CD14-positive monocyte (primary cell): Measurements from ENCODE around the gene SLC6A12. TPM values are rescaled to one million over a fixed set of nuclear protein-coding genes. Genes with fewer than 3 reads are reported as not detected.

Experiments
- DNase-seq, 3 donors: peaks; one replicate each; pipeline ENCODE4 v3.0.0-alpha.2; 2011 to 2022
- H2AFZ ChIP-seq: 2 replicates; pipeline ENCODE4 v1.6.0; 2012; ENCODE audit warnings: mild to moderate bottlenecking, low read depth, low read length, inconsistent platforms; ENCODE audit not compliant: insufficient read depth, poor library complexity, severe bottlenecking
- H3K27ac ChIP-seq, 2 donors: 1 replicate in 1 of 2; 2 replicates in 1 of 2; pipeline ENCODE4 v1.5.1; 2012 to 2013; ENCODE audit warnings: low read length in 2 of 2, control low read depth in 1 of 2, inconsistent platforms in 1 of 2, low read depth in 1 of 2, mild to moderate bottlenecking in 1 of 2
- H3K27me3 ChIP-seq, 2 donors: one replicate each; pipeline versions ENCODE4 v1.6.0 to v1.6.1; 2011 to 2013; ENCODE audit warnings: low read length in 2 of 2; ENCODE audit not compliant: control insufficient read depth in 2 of 2, insufficient read depth in 2 of 2
- H3K36me3 ChIP-seq, 2 donors: replicated peaks in 1 of 2; 1 replicate in 1 of 2; 2 replicates in 1 of 2; pipeline versions ENCODE4 v1.5.1 to v1.6.1; 2012 to 2013; ENCODE audit warnings: low read length in 2 of 2, control low read depth in 1 of 2, inconsistent platforms in 1 of 2, mild to moderate bottlenecking in 1 of 2; ENCODE audit not compliant: insufficient read depth in 2 of 2, control insufficient read depth in 1 of 2
- H3K4me1 ChIP-seq, 2 donors: 1 replicate in 1 of 2; 2 replicates in 1 of 2; pipeline versions ENCODE4 v1.5.1 to v1.6.1; 2012 to 2013; ENCODE audit warnings: low read length in 2 of 2, control low read depth in 1 of 2, inconsistent platforms in 1 of 2, mild to moderate bottlenecking in 1 of 2, moderate library complexity in 1 of 2; ENCODE audit not compliant: insufficient read depth in 2 of 2, control insufficient read depth in 1 of 2
- H3K4me2 ChIP-seq: replicated peaks from 2 replicates; pipeline ENCODE3; 2012; ENCODE audit warnings: low read length, moderate library complexity, mild to moderate bottlenecking; ENCODE audit not compliant: poor library complexity, severe bottlenecking; ENCODE audit errors: extremely low read depth
- H3K4me3 ChIP-seq, 3 experiments: fragments of 200-600 bp in 1 of 3; sonication (generic) in 1 of 3; replicated peaks in 1 of 3; 1 replicate in 2 of 3; 2 replicates in 1 of 3; pipeline ENCODE4 v1.5.1; 2011 to 2013; ENCODE audit warnings: low read length in 3 of 3, mild to moderate bottlenecking in 3 of 3, control low read depth in 2 of 3, low read depth in 2 of 3, inconsistent platforms in 1 of 3, moderate library complexity in 1 of 3
- H3K79me2 ChIP-seq: 2 replicates; pipeline ENCODE4 v1.6.0; 2012; ENCODE audit warnings: mild to moderate bottlenecking, control low read depth, inconsistent platforms, low read length, moderate library complexity; ENCODE audit not compliant: insufficient read depth
- H3K9ac ChIP-seq: 2 replicates; pipeline ENCODE4 v1.6.0; 2017; ENCODE audit warnings: low read length, mild to moderate bottlenecking; ENCODE audit not compliant: insufficient read depth, poor library complexity, severe bottlenecking
- H3K9me3 ChIP-seq, 2 donors: replicated peaks in 1 of 2; 1 replicate in 1 of 2; 2 replicates in 1 of 2; pipeline versions ENCODE4 v1.5.1 to v1.6.1; 2012 to 2013; ENCODE audit warnings: low read length in 2 of 2, control low read depth in 1 of 2; ENCODE audit not compliant: control insufficient read depth in 1 of 2, insufficient read depth in 1 of 2
- H4K20me1 ChIP-seq: 2 replicates; pipeline ENCODE4 v1.6.0; 2012; ENCODE audit warnings: mild to moderate bottlenecking, low read length, control low read depth, moderate library complexity; ENCODE audit not compliant: insufficient read depth
- H3K27ac Mint-ChIP-seq, 7 donors: one replicate each; pipeline ENCODE4 v1.8.0; 2020; ENCODE audit warnings: mild to moderate bottlenecking in 7 of 7, mixed read lengths in 7 of 7, moderate library complexity in 6 of 7, inconsistent platforms in 2 of 7
- H3K27me3 Mint-ChIP-seq, 3 donors: one replicate each; pipeline ENCODE4 v1.8.0; 2021 to 2022; ENCODE audit warnings: low read depth in 3 of 3, mild to moderate bottlenecking in 3 of 3, mixed read lengths in 3 of 3, moderate library complexity in 3 of 3, inconsistent platforms in 1 of 3
- H3K36me3 Mint-ChIP-seq, 2 donors: one replicate each; pipeline ENCODE4 v1.8.0; 2020; ENCODE audit warnings: mixed read lengths in 2 of 2, inconsistent platforms in 1 of 2, mild to moderate bottlenecking in 1 of 2
- H3K4me1 Mint-ChIP-seq: one replicate; pipeline ENCODE4 v1.8.0; 2020; ENCODE audit warnings: mild to moderate bottlenecking, mixed read lengths
- H3K4me3 Mint-ChIP-seq, 2 donors: one replicate each; pipeline ENCODE4 v1.8.0; 2020; ENCODE audit warnings: mild to moderate bottlenecking in 2 of 2, mixed read lengths in 2 of 2, moderate library complexity in 1 of 2
- H3K9me3 Mint-ChIP-seq, 7 donors: one replicate each; pipeline ENCODE4 v1.8.0; 2020 to 2022; ENCODE audit warnings: mixed read lengths in 7 of 7, mild to moderate bottlenecking in 6 of 7, moderate library complexity in 6 of 7, inconsistent platforms in 2 of 7
- WGBS: methylation state at CpG from one replicate; pipeline ENCODE4 v1.1.5; 2013; ENCODE audit warnings: missing lambda C conversion rate; ENCODE audit not compliant: insufficient coverage; 5-methylcytosine and 5-hydroxymethylcytosine counted together
- intact Hi-C, 2 donors: fragments of 100-400 bp; cut with micrococcal nuclease; formaldehyde crosslinking; loops; one replicate each; pipeline versions ENCODE4 v1.15.0 to v1.15.1; 2023
- polyA plus RNA-seq, 3 donors: library from polyadenylated mRNA; depleted of rRNA in 1 of 3; unstranded in 2 of 3; stranded (reverse) in 1 of 3; fragments of 300-500 nt in 2 of 3; fragments of >200 nt in 1 of 3; fragmentation: Illumina TruSeq in 2 of 3; gene quantifications; 1 replicate in 2 of 3; 2 replicates in 1 of 3; pipeline ENCODE4 v1.2.3, GENCODE V29; 2012 to 2021
- TF ChIP-seq, protein P1 (sequence below): fragments of 200-600 bp; IDR thresholded peaks from one replicate; pipeline ENCODE4 v1.8.0; 2022; ENCODE audit warnings: antibody characterized with exemption, mild to moderate bottlenecking

Gene SLC6A12
- polyA plus RNA-seq, 3 donors = 5.7 to 8.3 (median 8.0) TPM

DNA sequence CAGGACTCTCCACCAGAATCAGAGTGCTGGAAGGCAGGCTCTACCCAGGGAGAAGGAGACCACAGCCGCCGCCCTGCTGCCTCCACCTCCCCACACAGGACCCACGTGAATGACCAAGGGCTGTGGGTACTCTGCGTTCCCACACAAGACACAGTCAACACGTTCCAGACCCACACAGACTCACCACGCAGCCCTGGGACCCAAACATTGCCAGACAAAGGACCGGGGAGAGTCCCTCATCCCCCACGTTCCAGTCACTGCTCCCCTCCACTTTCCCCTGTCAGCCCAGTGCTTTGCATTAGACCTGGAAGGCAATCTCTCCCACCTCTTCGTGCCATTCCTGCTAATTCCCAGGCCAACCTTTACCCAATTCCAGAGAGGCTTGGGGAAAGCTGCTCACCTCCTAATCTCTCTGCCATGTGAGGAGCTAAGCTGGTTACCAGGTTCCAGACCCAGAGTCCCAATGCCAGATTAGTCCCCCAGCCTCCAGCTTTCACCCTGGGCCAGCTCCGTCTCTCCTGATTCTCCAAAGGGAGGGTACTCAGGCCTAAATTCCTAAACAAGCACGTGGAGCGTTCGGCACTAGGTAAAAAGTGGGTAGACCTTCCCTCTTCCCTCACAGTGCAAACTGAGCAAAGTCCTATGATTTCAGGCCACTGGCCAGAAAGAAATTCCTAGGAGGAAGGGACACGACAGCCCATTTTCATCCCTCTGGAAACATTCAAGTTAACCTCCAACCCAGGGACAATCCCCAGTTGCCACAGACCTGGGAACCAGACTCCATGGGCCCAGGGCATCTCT, 43.8 kb upstream of the SLC6A12 start:
- no peaks in the 10 kb centered on the region for H3K36me3 ChIP-seq
- H4K20me1 ChIP-seq = no peaks in the 10 kb centered on the region
- H3K9me3 Mint-ChIP-seq = peaks cover 0 to 4% (median 0%) of the 10 kb centered on the region in 7 donors
- peak overlapping the region in 2 of 7 donors; percentile 26 to 32 for H3K27ac Mint-ChIP-seq
- intact Hi-C loops = no loop called here
- H3K4me1 Mint-ChIP-seq = no peaks in the 10 kb centered on the region
- no peak for DNase-seq
- no peaks in the 10 kb centered on the region for H3K79me2 ChIP-seq
- H3K4me1 ChIP-seq = no peaks in the 10 kb centered on the region
- peaks cover 14 to 28% (median 25%) of the 10 kb centered on the region in 3 donors for H3K27me3 Mint-ChIP-seq
- no peak overlapping the region for H3K4me3 ChIP-seq
- H3K27me3 ChIP-seq = peaks cover 3 to 5% of the 10 kb centered on the region in 2 donors
- H3K4me2 ChIP-seq = no peak overlapping the region
- no peak overlapping the region for H3K4me3 Mint-ChIP-seq
- no peak overlapping the region for H3K9ac ChIP-seq
- no peaks in the 10 kb centered on the region for H3K9me3 ChIP-seq
- no peak overlapping the region for H3K27ac ChIP-seq
- WGBS = 80% methylated on average over 9 of the region's 14 CpGs
- TF ChIP-seq, protein P1, sequence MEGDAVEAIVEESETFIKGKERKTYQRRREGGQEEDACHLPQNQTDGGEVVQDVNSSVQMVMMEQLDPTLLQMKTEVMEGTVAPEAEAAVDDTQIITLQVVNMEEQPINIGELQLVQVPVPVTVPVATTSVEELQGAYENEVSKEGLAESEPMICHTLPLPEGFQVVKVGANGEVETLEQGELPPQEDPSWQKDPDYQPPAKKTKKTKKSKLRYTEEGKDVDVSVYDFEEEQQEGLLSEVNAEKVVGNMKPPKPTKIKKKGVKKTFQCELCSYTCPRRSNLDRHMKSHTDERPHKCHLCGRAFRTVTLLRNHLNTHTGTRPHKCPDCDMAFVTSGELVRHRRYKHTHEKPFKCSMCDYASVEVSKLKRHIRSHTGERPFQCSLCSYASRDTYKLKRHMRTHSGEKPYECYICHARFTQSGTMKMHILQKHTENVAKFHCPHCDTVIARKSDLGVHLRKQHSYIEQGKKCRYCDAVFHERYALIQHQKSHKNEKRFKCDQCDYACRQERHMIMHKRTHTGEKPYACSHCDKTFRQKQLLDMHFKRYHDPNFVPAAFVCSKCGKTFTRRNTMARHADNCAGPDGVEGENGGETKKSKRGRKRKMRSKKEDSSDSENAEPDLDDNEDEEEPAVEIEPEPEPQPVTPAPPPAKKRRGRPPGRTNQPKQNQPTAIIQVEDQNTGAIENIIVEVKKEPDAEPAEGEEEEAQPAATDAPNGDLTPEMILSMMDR = no peak
- H3K36me3 Mint-ChIP-seq = no peaks in the 10 kb centered on the region
- no peak overlapping the region for H2AFZ ChIP-seq

DNA sequence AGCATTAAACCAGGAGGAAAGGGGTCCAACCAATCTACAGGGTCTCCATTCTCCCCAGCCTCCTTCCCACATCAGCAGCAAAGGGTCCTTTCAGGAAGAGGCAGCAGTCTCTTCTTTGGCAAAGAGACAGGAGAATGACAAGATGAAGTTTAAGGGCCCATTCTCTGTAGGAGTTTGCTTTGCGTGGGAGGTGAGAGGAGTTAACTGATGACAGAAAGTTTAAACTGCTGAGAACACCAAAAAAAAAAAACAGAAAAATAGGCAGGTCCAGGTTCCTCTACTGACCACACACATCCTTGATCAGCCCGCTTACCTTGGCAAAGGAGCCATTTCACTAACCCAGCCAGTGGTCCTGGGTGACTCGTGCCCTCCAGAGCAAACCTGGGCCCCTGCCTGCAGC, 43.0 kb upstream of the SLC6A12 start:
- no peak overlapping the region for H3K9ac ChIP-seq
- no peak overlapping the region for H3K4me2 ChIP-seq
- Mint-ChIP-seq H3K27ac (no peak overlapping the region), H3K4me1 (no peaks in the 10 kb centered on the region), H3K4me3 (no peak overlapping the region), H3K9me3 (peaks cover 0 to 4% (median 0%) of the 10 kb centered on the region in 7 donors), H3K27me3 (peaks cover 14 to 28% (median 21%) of the 10 kb centered on the region in 3 donors), H3K36me3 (no peaks in the 10 kb centered on the region)
- no peak for DNase-seq
- H3K9me3 ChIP-seq = no peaks in the 10 kb centered on the region
- H3K27me3 ChIP-seq = peaks cover under 1 to 5% of the 10 kb centered on the region in 2 donors
- no peaks in the 10 kb centered on the region for H3K4me1 ChIP-seq
- H3K36me3 ChIP-seq = no peaks in the 10 kb centered on the region
- no peaks in the 10 kb centered on the region for H4K20me1 ChIP-seq
- 71% methylated on average over 1 of the region's 3 CpGs for WGBS
- no peak overlapping the region for H2AFZ ChIP-seq
- TF ChIP-seq, protein P1 = no peak
- intact Hi-C loops = no loop called here
- no peak overlapping the region for H3K4me3 ChIP-seq
- no peaks in the 10 kb centered on the region for H3K79me2 ChIP-seq
- no peak overlapping the region for H3K27ac ChIP-seq
